OCI-LY3 (cell line): ENCODE results near the gene TNFSF12.

Source experiments
- EZH2phosphoT487 ChIP-seq: fragments of 200-600 bp; shearing (Covaris generic); IDR thresholded peaks from 2 replicates; pipeline ENCODE4 v1.6.1; 2018; ENCODE audit warnings: antibody characterized with exemption, mixed run types, low read depth
- TF ChIP-seq, protein P1 (sequence below): fragments of 200-600, 300-600 bp; sonication (generic); IDR thresholded peaks from 2 replicates; pipeline ENCODE4 v1.5.1; 2014; ENCODE audit warnings: antibody characterized with exemption, low read length, low read depth

DNA sequence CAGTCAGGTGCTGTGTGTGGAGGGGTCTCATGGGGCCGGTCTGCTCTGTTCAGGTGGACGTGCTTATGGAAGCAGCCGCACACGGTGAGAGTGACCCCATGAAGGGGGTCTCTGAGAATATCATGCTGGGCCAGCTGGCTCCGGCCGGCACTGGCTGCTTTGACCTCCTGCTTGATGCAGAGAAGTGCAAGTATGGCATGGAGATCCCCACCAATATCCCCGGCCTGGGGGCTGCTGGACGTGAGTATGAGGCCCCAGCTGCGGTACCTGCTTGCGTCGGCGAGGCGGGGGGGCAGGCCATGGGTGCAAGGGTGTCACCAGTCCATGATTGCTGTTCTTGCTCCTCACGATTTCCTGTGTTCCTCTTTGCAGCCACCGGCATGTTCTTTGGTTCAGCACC, 36.8 kb upstream of the TNFSF12 start:
- TF ChIP-seq, protein P1, sequence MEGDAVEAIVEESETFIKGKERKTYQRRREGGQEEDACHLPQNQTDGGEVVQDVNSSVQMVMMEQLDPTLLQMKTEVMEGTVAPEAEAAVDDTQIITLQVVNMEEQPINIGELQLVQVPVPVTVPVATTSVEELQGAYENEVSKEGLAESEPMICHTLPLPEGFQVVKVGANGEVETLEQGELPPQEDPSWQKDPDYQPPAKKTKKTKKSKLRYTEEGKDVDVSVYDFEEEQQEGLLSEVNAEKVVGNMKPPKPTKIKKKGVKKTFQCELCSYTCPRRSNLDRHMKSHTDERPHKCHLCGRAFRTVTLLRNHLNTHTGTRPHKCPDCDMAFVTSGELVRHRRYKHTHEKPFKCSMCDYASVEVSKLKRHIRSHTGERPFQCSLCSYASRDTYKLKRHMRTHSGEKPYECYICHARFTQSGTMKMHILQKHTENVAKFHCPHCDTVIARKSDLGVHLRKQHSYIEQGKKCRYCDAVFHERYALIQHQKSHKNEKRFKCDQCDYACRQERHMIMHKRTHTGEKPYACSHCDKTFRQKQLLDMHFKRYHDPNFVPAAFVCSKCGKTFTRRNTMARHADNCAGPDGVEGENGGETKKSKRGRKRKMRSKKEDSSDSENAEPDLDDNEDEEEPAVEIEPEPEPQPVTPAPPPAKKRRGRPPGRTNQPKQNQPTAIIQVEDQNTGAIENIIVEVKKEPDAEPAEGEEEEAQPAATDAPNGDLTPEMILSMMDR = no peak
- no peak for TF ChIP-seq EZH2phosphoT487
